ELF-1 (cell line): Measurements from ENCODE around the gene VAV2.
A peak's percentile ranks its signal among the peaks of the same experiment; 100 is the strongest.

ENCODE experiments used
- DNase-seq: peaks from one replicate; pipeline ENCODE4 v3.0.0-alpha.2; 2016; ENCODE audit warnings: low read depth, low spot score

Gene VAV2

GRCh38 chr9:133853331-133853730 lies 138.8 kb downstream of the VAV2 start:
- no peak for DNase-seq

DNA sequence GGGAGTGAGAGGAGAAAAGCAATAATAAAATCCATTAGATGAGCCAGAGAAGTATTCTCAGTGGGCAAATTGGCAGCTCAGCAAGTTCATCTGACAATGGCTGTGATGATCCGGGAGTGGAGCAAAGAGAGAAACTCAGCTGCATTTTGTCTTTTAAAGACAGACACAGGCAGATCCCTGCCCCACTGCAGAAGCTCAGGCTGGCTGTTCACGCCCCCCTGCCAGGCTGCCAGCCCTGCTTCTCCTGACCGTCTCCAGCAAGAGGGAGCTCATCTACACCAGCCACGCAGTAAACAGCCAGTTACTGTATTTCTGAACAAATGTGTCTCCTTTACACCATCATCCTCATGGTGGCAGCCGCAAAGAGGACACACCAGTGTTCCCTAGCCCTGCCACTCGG lies 139.7 kb downstream of the VAV2 start:
- no peak for DNase-seq

DNA sequence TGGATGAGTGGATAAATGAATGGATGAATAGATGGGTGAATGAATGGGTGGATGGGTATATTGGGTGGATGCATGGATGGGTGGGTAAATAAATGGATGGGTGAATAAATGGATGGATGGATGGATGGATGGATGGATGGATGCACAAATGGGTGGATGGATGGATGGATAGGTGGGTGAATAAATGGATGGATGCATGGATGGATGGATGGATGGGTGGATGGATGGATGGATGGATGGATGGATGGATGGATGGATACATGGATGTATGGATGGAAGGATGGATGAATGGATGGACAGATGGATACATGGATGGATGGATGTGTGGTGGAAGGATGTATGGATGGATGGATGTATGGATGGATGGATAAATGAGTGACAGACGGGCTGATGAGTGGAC lies 140.4 kb downstream of the VAV2 start:
- DNase-seq = no peak

DNA sequence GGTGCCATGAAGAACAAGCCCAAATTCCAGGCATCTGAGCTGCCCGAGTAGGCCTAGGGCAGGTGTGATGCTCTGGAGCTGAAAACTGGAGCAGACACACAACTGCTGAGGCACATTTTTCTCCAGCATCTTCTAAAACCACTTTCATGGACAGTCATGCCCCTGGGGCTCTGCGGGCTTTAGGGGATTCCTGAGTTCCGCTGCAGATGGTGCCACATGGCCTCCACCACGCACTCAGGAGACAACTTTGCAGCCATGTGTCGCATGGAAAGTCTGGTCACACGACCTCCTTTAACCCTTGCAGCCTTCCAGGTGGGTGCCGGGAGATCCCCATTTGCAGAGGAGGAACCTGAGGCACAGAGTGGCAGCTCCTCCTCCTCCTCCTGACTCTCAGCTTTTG lies 141.2 kb downstream of the VAV2 start:
- no peak for DNase-seq

- DNase-seq = no peak
These were observed 142.0 kb downstream of the VAV2 start for GRCh38 chr9:133850161-133850560.

DNA sequence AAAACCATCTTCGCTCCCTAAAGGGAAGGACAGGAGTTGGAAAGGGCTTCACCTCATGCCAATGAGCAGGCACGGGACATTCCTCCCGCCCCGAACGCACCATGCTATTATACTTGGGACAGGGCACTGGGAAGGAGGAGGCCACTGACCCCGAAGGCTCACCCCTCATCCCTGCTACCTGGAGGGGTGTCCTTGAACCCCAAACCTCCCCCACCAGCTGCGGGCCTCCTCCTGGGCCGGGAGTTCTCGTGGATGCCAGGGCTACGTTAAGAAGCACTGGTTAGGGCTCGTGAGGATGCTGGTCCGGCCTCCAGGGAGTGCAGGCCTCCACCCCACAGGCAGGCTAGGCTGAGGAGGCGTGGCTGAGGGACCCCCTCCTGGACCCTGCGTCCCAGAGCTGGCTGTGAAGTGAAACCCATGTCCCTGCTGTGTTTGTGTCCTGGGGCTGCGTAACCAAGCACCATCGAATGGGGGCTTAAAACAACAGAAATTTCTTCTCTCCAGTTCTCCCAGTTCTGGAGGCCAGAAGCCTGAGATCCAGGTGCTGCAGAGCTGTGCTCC lies 142.9 kb downstream of the VAV2 start:
- DNase-seq = no peak

DNA sequence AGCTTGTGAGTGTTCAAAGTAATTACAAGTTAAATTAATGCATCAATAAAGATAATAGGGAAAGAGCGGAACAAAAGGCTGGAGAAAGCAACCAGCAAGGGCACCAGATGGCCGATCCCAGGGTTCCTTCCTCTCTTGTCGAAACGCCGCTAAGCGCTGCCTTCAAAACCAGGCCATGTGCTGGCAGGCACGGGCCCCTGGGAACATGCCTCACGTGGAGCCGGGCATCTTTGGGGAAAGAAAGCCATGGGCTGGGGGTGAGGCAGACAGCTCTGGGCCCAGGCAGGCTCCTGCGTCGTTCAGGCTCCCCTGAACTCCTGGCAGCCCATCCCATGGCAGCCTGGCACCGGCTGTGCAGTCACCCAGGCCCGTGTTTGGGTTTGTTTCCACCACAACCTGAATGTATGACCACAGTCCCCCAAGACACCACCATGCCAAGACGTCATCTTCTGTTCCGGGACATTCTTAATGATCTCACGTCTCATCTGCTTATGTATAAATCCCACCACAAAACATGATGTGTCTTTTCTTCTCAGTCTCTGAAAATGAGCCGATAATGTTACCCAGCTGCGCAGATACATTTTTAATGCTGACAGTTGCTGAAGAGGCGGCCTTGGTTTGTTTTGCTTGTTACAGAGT lies 143.5 kb downstream of the VAV2 start:
- no peak for DNase-seq

DNA sequence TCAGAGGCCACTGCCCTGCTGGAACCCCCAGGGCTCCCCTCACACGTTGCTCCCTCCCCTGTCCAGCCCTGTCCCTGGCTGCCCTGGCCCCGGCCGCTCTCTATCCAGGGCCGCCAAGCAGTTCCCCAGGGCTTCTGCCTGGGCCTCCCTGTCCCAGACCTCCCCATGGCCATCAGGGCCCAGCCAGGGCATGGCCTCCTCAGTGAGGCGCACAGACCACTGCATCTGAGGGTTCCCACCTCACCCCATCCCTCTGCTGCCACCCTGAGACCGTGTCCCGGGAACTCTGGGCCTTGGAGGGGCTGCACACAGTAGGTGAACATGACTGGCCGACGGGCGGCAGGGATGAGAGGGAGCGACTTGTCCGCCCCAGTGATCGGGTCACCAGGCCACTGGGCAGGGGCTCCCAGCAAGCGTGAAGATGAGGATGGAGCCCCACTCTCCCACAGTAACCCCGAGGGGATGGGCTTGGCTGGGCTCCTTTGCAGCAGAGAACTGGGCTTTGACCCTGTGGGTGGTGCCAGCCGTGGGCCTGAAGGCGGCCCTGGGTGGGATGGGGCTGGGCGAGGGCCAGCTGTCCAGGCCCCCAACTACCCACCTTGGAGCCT lies 145.5 kb downstream of the VAV2 start:
- no peak for DNase-seq

GRCh38 chr9:133845440-133845839 lies 146.7 kb downstream of the VAV2 start:
- no peak for DNase-seq

DNA sequence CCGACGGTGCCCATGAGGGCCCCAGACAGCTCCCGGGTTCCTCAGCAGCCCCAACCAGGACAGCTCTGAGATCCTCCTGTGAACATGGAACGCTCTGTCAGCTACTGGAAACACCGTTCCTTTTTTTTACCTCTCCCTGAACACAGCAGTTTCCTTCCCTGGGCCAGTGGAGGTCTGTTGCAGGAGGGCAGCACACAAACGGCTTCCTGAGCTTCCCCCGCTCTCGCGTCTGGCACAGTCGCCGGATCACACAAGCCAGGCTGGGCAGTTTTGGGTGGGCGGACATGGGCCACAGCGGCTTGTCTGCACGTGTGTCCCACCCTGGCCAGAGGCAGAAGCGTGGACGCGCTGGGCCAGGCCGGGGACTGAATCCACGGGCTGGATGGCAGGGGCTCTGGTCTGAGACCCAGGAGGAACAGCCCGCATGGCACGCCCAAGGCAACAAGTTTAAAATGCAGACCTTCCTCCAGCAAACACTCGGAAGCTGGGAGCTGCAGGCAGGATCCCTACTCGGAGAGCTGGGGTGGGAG lies 147.2 kb downstream of the VAV2 start:
- no peak for DNase-seq

GRCh38 chr9:133844398-133844784 lies 147.7 kb downstream of the VAV2 start:
- no peak for DNase-seq

DNA sequence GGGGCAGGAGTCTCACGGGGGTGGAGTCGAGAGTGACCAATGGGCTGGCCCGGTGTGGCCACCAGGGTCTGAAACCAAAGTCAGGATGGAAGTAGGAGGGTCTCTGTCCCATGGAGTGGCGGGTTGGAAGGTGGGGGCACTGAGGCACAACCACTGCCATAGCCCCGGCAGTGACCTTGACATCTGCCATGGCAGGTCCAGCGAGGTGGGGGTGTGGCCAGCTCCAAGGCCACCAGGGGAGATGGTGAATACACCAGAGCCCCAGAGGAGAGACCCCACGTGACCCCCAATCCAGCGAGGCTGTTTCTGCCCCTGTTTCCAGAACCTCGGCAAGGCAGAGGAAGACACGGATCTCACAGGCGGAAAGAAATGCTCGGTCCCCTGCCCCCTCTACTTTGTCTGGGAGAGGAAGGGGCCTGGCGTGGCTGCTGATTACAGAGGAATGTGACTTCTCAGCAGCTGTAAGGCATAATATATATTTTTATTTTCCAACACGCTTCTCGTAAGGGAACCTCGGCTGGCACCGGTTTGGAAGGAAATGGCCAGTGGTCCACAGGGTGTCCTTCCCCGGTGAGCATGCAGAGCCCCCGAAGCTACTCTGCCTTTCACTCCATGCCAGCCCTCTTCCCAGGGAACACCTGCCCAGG lies 148.2 kb downstream of the VAV2 start:
- no peak for DNase-seq

GRCh38 chr9:133843250-133843649 lies 148.9 kb downstream of the VAV2 start:
- no peak for DNase-seq

- no peak for DNase-seq
These were observed 149.3 kb downstream of the VAV2 start for GRCh38 chr9:133842721-133843227.

- DNase-seq = peak; percentile 60
These were observed 149.9 kb downstream of the VAV2 start for GRCh38 chr9:133842174-133842573.

- no peak for DNase-seq
These were observed 150.8 kb downstream of the VAV2 start for GRCh38 chr9:133841167-133841812.

DNA sequence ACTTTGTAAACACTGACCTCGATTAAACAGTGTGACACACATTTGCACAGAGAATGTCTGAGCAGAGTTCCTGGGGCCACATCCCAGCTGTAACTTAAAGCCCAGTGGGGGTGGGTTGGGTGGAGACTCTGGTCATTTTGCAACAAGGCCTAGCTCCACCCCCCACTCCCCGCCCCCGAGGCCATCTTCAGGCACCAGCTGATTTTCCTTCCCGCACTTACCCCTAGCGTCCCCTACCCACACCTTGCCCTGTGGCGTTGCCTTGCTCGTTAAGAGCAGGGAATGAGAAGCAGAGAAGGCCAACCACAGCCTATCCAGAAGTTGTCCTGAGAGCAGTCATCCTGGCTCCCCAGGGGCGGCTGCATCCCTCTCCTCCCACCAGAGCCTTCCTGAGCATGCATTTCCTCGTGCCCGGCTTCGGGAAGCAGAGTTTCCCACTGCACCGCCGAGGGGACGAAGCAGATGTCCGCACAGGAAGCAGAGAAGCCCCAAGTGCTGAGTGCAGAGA lies 152.2 kb downstream of the VAV2 start:
- DNase-seq = peak; percentile 93

- DNase-seq = no peak
These were observed 153.1 kb downstream of the VAV2 start for GRCh38 chr9:133838859-133839507.

DNA sequence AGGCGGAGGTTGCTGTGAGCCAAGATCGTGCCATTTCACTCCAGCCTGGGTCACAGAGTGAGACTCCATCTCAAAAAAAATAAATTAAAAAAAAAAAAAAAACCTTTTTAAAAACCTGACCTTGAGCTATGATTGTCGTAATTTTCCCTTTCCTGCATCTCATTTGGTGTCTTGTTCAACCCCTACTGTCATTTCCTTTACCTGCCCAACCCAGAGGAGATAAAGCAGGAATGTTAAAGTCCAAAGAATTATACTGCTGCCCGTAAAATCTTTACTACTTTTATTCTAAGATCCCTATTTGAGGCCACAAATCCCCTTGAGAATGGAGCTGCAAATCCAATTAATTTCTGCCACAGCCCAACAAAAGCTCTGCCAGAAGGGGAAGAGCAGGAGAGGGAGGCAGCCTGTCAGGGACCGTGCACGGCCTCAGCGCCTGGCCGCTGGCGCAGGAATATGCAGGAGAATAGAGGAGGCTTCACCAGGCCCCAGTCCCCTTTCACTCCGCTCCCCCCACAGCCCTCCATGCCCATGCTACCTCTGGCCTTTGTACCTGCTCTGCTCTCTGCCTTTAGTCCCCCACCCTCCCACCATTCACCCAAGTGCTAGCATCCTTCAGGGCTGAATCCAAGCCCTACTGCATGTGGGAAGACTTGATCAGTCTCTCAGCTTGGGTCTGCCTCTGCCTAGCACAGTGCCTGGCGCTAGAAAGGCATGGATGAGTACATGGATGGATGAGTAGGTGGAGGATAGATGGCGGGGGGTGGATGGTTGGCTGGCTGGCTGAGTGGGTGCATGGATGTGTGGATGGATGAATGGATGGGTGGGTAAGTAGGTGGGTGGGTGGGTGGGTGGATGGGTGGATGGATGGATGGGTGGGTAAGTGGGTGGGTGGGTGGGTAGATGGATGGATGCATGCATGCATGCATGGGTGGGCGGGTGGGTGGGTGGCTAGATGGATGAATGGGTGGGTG lies 154.2 kb downstream of the VAV2 start:
- no peak for DNase-seq

DNA sequence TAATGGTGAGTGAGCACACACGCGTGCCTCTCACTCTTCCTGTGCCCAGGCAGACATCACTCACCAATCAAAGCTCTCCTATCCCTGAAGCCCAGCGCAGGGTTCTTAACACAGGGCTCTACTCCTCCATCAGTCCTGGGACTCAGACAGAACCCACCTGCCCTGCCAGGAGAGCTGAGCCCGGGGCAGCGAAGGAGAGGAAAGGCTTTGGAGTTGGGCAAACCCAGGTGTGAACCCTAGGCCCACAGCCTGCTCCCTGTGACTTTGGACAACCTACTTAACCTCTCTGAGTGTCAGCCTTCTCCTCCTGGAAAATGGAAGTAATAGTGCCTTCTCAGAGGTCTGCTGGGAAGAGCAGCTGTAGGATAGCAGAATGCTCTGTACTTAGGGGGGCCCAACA lies 155.3 kb downstream of the VAV2 start:
- DNase-seq = no peak
